Mesendoderm (in vitro differentiated cells): Measurements from ENCODE around the gene WNT7A.

Experiments used
- DNase-seq: peaks from one replicate; pipeline ENCODE4 v3.0.0; 2013
- H2AK5ac ChIP-seq: 2 replicates; pipeline ENCODE4 v1.6.1; 2013; ENCODE audit warnings: low read length, inconsistent platforms
- H2BK120ac ChIP-seq: 2 replicates; pipeline ENCODE4 v1.6.1; 2013; ENCODE audit warnings: low read depth, mild to moderate bottlenecking, low read length, moderate library complexity, mixed read lengths
- H2BK15ac ChIP-seq: replicated peaks from 2 replicates; pipeline ENCODE4 v1.6.1; 2013; ENCODE audit warnings: low read depth, mild to moderate bottlenecking, moderate library complexity
- H2BK5ac ChIP-seq: 2 replicates; pipeline ENCODE4 v1.6.1; 2013; ENCODE audit warnings: low read length, inconsistent platforms
- H3K18ac ChIP-seq: 2 replicates; pipeline ENCODE4 v1.6.1; 2013; ENCODE audit warnings: mild to moderate bottlenecking, low read length, mixed read lengths
- H3K23ac ChIP-seq: one replicate; pipeline ENCODE4 v1.6.1; 2013; ENCODE audit warnings: low read length
- H3K27ac ChIP-seq: 2 replicates; pipeline ENCODE4 v1.5.1; 2013; ENCODE audit warnings: low read depth, mild to moderate bottlenecking, inconsistent platforms, low read length, moderate library complexity
- H3K27me3 ChIP-seq: 2 replicates; pipeline ENCODE4 v1.6.1; 2013; ENCODE audit warnings: low read length, control low read depth, mild to moderate bottlenecking, inconsistent platforms; ENCODE audit not compliant: insufficient read depth, poor library complexity
- H3K36me3 ChIP-seq: 2 replicates; pipeline ENCODE4 v1.6.1; 2013; ENCODE audit warnings: low read length, inconsistent platforms; ENCODE audit not compliant: control insufficient read depth, insufficient read depth
- H3K4ac ChIP-seq: one replicate; pipeline ENCODE4 v1.6.1; 2013; ENCODE audit warnings: low read depth, mild to moderate bottlenecking, low read length, moderate library complexity
- H3K4me1 ChIP-seq: 2 replicates; pipeline ENCODE4 v1.6.1; 2013; ENCODE audit warnings: low read depth, low read length, inconsistent platforms; ENCODE audit not compliant: control insufficient read depth
- H3K4me2 ChIP-seq: 2 replicates; pipeline ENCODE4 v1.6.1; 2013; ENCODE audit warnings: low read length
- H3K4me3 ChIP-seq: 2 replicates; pipeline ENCODE4 v1.5.1; 2013; ENCODE audit warnings: mild to moderate bottlenecking, low read length
- H3K56ac ChIP-seq: one replicate; pipeline ENCODE4 v1.6.1; 2013; ENCODE audit warnings: low read length
- H3K79me1 ChIP-seq: 2 replicates; pipeline ENCODE4 v1.6.1; 2013; ENCODE audit warnings: low read length, inconsistent platforms
- H3K79me2 ChIP-seq: 2 replicates; pipeline ENCODE4 v1.6.1; 2013; ENCODE audit warnings: mild to moderate bottlenecking, low read length; ENCODE audit not compliant: control insufficient read depth, insufficient read depth
- H3K9ac ChIP-seq: 2 replicates; pipeline ENCODE4 v1.6.1; 2013; ENCODE audit warnings: low read length, inconsistent platforms
- H4K5ac ChIP-seq: one replicate; pipeline ENCODE4 v1.6.1; 2013; ENCODE audit warnings: low read length
- H4K8ac ChIP-seq: one replicate; pipeline ENCODE4 v1.6.1; 2013; ENCODE audit warnings: low read depth, mild to moderate bottlenecking, control low read depth, low read length, moderate library complexity
- WGBS: extraction: QIAGEN DNeasy Blood & Tissue Kit; methylation state at CpG from one replicate; pipeline ENCODE4 v1.1.7; 2013; ENCODE audit warnings: low lambda C conversion rate, missing lambda C conversion rate; ENCODE audit not compliant: insufficient coverage; ENCODE audit errors: extremely low coverage; 5-methylcytosine and 5-hydroxymethylcytosine counted together

WNT7A gene

DNA sequence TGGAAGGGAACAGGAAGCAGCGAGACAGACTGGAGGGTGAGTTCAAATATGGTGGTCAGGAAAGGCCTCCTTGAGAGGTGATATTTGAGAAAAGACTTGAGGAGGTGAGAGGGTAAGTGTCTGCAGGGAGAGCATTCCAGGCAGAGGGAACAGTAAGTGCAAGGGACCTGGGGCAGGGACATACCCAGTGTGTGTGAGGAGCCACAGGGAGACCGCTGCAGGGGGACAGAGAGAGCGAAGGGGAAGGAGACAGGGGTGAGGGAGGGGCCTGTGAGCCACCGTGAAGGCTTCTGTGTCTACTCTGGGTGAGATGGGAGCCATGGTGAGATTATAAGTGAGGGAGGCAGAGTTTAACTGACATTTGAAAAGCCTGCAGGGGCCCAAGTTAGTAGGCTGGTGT lies 38.0 kb downstream of the WNT7A start:
- H3K4me1 ChIP-seq = no peaks in the 10 kb centered on the region
- H2BK5ac ChIP-seq = no peak overlapping the region
- no peaks in the 10 kb centered on the region for H3K79me1 ChIP-seq
- no peak overlapping the region for H2BK15ac ChIP-seq
- no peak overlapping the region for H3K4ac ChIP-seq
- H3K4me3 ChIP-seq = no peak overlapping the region
- no peaks in the 10 kb centered on the region for H3K27me3 ChIP-seq
- no peaks in the 10 kb centered on the region for H3K36me3 ChIP-seq
- no peak overlapping the region for H3K23ac ChIP-seq
- H2BK120ac ChIP-seq = no peak overlapping the region
- H3K18ac ChIP-seq = no peak overlapping the region
- no peak overlapping the region for H3K56ac ChIP-seq
- H3K4me2 ChIP-seq = no peak overlapping the region
- no peak overlapping the region for H3K9ac ChIP-seq
- DNase-seq = no peak
- WGBS = no CpG with 5 or more reads among the region's 4 CpGs
- no peak overlapping the region for H4K8ac ChIP-seq
- no peaks in the 10 kb centered on the region for H3K79me2 ChIP-seq
- no peak overlapping the region for H2AK5ac ChIP-seq
- no peak overlapping the region for H4K5ac ChIP-seq
- no peak overlapping the region for H3K27ac ChIP-seq

DNA sequence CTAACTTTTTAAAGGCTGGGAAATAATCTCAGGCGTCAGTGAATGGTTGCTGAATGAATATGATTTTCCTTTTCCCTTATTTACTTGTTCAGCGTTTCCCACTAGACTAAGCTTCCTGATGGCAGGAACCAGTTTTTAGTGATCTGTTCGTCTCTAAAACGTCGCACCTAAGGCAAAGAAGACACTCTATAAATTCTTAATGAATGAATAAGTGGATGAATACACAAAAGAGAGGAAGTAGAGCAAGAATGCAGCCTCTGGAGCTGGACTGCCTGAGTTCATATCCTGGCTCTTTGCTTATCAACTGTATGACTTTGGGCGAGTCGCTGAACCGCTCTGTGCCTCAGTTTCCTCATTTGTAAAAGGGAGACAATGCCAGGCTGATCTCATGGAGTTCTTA lies 38.7 kb downstream of the WNT7A start:
- H3K27me3 ChIP-seq = no peaks in the 10 kb centered on the region
- no peak overlapping the region for H3K4me3 ChIP-seq
- H3K56ac ChIP-seq = no peak overlapping the region
- no peak overlapping the region for H2BK5ac ChIP-seq
- no peak overlapping the region for H3K23ac ChIP-seq
- H3K79me2 ChIP-seq = no peaks in the 10 kb centered on the region
- H2AK5ac ChIP-seq = no peak overlapping the region
- H3K4me2 ChIP-seq = no peak overlapping the region
- H4K5ac ChIP-seq = no peak overlapping the region
- no peak overlapping the region for H2BK15ac ChIP-seq
- H3K18ac ChIP-seq = no peak overlapping the region
- no peaks in the 10 kb centered on the region for H3K36me3 ChIP-seq
- no peaks in the 10 kb centered on the region for H3K79me1 ChIP-seq
- no peak overlapping the region for H3K9ac ChIP-seq
- no peak overlapping the region for H3K4ac ChIP-seq
- no CpG with 5 or more reads among the region's 8 CpGs for WGBS
- no peak overlapping the region for H2BK120ac ChIP-seq
- no peak overlapping the region for H3K27ac ChIP-seq
- no peak for DNase-seq
- no peaks in the 10 kb centered on the region for H3K4me1 ChIP-seq
- no peak overlapping the region for H4K8ac ChIP-seq

DNA sequence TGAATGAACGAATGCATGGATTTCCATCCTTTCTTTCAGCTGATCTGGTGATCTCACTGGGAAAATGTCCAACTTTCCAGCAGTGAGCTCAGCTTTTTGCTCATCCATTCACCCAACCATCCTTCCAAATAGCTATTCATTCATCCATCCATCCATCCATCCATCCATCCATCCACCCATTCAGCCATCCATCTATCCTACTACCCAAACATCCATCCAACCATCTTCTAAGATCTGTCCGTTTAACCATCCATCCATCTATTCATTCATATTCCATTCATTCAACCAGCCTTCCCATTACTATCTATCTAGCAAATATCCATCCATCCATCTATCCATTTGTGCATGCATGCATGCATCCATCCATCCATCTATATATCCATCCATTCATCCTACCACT lies 39.4 kb downstream of the WNT7A start:
- H2BK120ac ChIP-seq = no peak overlapping the region
- no peak overlapping the region for H4K5ac ChIP-seq
- WGBS = 100% methylated on average over 1 of the region's 2 CpGs
- H3K4me3 ChIP-seq = no peak overlapping the region
- no peaks in the 10 kb centered on the region for H3K4me1 ChIP-seq
- no peaks in the 10 kb centered on the region for H3K27me3 ChIP-seq
- H3K36me3 ChIP-seq = no peaks in the 10 kb centered on the region
- H3K4me2 ChIP-seq = no peak overlapping the region
- H3K27ac ChIP-seq = no peak overlapping the region
- H3K23ac ChIP-seq = no peak overlapping the region
- no peak overlapping the region for H2AK5ac ChIP-seq
- no peak for DNase-seq
- no peak overlapping the region for H3K56ac ChIP-seq
- no peak overlapping the region for H3K18ac ChIP-seq
- no peak overlapping the region for H3K4ac ChIP-seq
- H3K79me2 ChIP-seq = no peaks in the 10 kb centered on the region
- H4K8ac ChIP-seq = no peak overlapping the region
- H2BK15ac ChIP-seq = no peak overlapping the region
- no peak overlapping the region for H2BK5ac ChIP-seq
- no peaks in the 10 kb centered on the region for H3K79me1 ChIP-seq
- H3K9ac ChIP-seq = no peak overlapping the region

DNA sequence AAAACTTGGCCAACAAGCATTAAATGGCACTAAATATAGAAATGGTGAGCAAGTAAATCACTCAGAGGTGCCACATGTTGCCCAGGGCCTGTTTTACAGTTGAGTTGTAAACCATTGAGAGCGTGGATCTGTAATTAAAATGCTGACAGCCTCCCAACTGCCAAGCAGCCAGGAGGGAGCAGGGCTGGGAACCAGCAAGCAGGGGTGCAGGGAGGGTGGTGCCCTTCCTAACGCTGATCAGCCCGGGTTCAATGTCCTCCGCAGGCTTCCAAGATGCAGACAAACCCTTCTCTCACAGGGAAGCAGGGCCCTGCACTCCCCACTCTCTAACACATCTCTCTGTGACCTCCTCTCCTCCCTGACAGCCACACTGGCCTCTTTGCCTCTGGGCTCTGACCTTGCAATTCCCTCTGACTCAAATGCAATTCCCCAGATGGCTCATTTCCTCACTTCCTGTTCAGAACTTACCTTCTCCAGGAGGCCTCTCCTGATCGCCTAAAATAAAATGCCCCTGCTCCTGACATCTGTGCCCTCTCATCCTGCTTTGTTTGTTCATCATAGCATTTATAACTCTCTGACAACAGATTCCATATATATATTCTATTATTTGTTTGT lies 40.0 kb downstream of the WNT7A start:
- no peaks in the 10 kb centered on the region for H3K4me1 ChIP-seq
- H3K36me3 ChIP-seq = no peaks in the 10 kb centered on the region
- H3K4me3 ChIP-seq = no peak overlapping the region
- H3K4ac ChIP-seq = no peak overlapping the region
- no peak for DNase-seq
- no peaks in the 10 kb centered on the region for H3K79me1 ChIP-seq
- H2BK120ac ChIP-seq = no peak overlapping the region
- no peak overlapping the region for H2AK5ac ChIP-seq
- H2BK15ac ChIP-seq = no peak overlapping the region
- H2BK5ac ChIP-seq = no peak overlapping the region
- H4K5ac ChIP-seq = no peak overlapping the region
- H3K9ac ChIP-seq = no peak overlapping the region
- no peak overlapping the region for H3K56ac ChIP-seq
- no CpG with 5 or more reads among the region's 5 CpGs for WGBS
- H3K4me2 ChIP-seq = no peak overlapping the region
- no peak overlapping the region for H4K8ac ChIP-seq
- H3K79me2 ChIP-seq = no peaks in the 10 kb centered on the region
- no peak overlapping the region for H3K18ac ChIP-seq
- H3K27me3 ChIP-seq = no peaks in the 10 kb centered on the region
- H3K23ac ChIP-seq = no peak overlapping the region
- H3K27ac ChIP-seq = no peak overlapping the region

DNA sequence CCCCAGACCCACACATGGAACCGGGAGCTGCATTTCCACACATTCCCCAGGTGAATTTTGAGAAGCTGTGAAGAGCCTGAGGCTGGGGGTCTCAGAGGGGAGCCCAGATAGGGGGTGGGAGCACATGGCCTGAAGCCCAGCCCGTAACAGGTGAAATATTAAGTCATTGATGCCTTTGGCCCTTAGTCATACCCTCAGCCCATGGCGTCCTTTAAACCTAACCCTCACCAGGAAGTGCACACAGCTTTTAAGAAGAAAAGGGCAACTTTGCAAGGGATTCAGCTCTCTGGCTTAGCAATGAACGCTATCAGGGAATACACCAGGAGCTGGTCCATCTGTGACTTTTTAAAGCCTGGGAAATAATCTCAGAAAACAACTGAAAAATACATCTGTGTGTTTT lies 40.6 kb downstream of the WNT7A start:
- no CpG with 5 or more reads among the region's 4 CpGs for WGBS
- no peak overlapping the region for H3K4ac ChIP-seq
- DNase-seq = no peak
- H2AK5ac ChIP-seq = no peak overlapping the region
- no peak overlapping the region for H3K9ac ChIP-seq
- H3K27me3 ChIP-seq = no peaks in the 10 kb centered on the region
- H3K27ac ChIP-seq = no peak overlapping the region
- H3K4me2 ChIP-seq = no peak overlapping the region
- H3K79me1 ChIP-seq = no peaks in the 10 kb centered on the region
- no peak overlapping the region for H4K5ac ChIP-seq
- no peak overlapping the region for H2BK120ac ChIP-seq
- no peaks in the 10 kb centered on the region for H3K79me2 ChIP-seq
- no peak overlapping the region for H2BK5ac ChIP-seq
- H3K56ac ChIP-seq = no peak overlapping the region
- no peak overlapping the region for H2BK15ac ChIP-seq
- no peaks in the 10 kb centered on the region for H3K36me3 ChIP-seq
- H3K18ac ChIP-seq = no peak overlapping the region
- no peak overlapping the region for H3K23ac ChIP-seq
- H3K4me3 ChIP-seq = no peak overlapping the region
- no peak overlapping the region for H4K8ac ChIP-seq
- H3K4me1 ChIP-seq = no peaks in the 10 kb centered on the region

DNA sequence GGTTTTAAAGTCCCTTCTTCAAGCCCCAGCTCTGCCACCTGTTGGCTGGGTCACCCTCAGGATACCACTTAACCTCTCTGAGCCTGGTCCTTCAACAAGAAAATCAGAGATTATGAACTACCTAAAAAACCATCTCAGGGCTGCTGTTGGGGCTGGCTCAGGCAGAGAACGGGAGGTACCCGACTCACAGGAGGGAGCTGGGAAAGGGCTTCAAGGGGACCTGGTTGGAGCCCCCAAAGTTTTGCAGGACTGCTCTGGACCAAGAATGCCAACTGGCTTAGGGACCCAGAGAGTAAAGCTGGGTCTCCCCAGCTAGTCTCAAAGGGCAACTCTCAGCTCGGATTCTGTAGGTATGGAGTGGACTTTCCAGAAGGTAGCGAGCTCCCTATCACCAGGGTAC lies 41.5 kb downstream of the WNT7A start:
- Histone ChIP-seq H2BK5ac (no peak overlapping the region), H3K79me1 (no peaks in the 10 kb centered on the region), H3K36me3 (no peaks in the 10 kb centered on the region), H2BK120ac (no peak overlapping the region), H3K56ac (no peak overlapping the region), H4K5ac (no peak overlapping the region), H3K27ac (no peak overlapping the region), H3K4ac (no peak overlapping the region), H3K4me1 (no peaks in the 10 kb centered on the region), H3K9ac (no peak overlapping the region), H3K4me2 (no peak overlapping the region), H3K27me3 (no peaks in the 10 kb centered on the region), H4K8ac (no peak overlapping the region), H3K18ac (no peak overlapping the region), H3K79me2 (no peaks in the 10 kb centered on the region), H3K4me3 (no peak overlapping the region), H2BK15ac (no peak overlapping the region), H3K23ac (no peak overlapping the region), H2AK5ac (no peak overlapping the region)
- WGBS = no CpG with 5 or more reads among the region's 4 CpGs
- no peak for DNase-seq
